CD4-positive, alpha-beta T cell treated with Interleukin-4 for 4 hours (primary cell): Measurements from ENCODE around the gene LYPD6.
"Not testable (repeated sequence)": the region's sequence is repeated elsewhere in the genome, so short reads cannot be mapped to it uniquely, and the experiment has no call there.

Source experiments
- DNase-seq: peaks from one replicate; pipeline ENCODE4 v3.0.0-alpha.2; 2020

LYPD6 gene, protein sequence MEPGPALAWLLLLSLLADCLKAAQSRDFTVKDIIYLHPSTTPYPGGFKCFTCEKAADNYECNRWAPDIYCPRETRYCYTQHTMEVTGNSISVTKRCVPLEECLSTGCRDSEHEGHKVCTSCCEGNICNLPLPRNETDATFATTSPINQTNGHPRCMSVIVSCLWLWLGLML

DNA sequence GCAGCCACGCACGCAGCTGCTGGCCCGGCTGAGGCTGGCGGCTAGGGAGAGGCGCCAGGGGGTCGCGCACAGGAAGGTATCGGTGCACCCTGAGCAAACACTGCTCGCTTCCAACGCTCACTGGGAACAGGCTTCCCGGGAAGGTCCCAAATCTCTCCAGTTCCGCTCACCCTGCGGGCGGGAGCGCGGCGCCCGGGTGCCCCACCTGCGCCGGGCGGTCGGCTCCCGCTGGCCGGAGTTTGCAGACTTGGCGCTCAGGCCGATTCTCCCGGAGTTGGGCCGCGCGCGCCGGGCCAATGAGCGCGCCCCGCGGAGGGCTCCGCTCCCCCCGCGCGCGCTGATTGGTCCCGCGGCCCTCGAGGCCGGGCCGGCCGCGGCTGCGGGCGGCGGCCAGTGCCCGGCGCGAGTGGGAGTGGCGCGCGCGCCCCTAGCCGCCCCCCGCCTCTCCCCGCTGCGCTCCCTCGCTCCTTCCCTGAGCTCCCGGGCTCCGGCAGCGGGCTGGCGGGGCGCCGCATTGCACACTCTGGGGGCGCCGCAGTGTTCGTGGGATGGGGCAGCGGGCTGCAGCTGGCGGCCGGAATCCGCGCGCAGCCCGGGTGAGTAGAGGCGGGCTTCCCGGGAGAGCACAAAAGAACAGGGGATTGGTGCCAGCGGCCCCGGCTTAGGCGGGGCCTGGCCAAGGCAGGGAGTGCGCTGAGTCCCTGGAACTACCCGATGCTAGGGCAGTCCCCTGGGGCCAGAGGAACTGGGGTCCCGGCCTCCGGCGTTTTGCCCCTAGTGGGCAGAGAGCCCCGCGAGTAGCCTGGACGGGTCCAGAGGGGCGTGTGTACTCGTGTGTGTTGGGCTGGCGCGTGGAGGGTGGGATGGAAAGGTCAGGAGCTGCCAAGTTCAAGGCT, at the start of gene LYPD6:
Gene LYPD6 (plus strand): TSS at position 461 of the 896 bp plus-strand sequence. CDS start 107,122 bp downstream, outside the sequence.
- DNase-seq, result no peak

DNA sequence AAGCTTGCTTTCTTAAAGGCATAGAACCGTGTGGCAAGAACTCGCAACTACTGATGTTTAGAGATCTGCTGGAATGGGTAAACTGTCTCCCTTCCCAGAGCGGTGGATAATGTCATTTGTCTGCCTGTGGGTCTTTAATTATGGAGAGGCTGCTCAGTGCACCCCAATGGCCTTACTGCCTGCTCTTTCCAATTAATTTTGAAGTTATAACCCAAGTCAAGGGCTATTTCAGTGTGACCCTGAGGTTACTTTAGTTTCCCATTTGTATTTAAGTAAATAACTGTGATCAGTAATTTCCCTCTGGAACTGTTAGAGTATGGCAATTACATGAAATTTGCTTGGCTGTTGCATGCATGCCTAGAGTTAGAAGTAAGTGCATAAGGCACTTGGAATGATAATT, 48.9 kb upstream of the LYPD6 start:
- no peak for DNase-seq

DNA sequence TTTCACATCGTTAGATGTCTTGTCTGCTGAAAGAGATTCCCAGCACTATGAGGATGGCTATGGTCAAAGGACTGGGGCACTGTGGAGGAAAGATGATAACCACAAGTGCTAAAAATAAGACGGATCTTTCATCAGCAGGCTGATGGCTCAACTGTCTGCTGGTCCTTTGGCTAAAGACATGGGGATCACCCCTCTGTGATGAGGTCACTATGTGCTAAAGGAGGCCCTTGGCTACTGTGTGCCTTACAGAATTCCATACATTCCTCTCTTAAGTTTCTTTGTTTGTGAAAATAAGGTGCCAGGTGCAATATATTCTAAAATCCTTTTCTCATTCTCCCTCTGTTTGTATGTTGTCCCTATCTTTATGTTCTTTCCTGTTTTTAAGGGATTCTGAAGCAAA, 39.7 kb upstream of the LYPD6 start:
- DNase-seq, result no peak

DNA sequence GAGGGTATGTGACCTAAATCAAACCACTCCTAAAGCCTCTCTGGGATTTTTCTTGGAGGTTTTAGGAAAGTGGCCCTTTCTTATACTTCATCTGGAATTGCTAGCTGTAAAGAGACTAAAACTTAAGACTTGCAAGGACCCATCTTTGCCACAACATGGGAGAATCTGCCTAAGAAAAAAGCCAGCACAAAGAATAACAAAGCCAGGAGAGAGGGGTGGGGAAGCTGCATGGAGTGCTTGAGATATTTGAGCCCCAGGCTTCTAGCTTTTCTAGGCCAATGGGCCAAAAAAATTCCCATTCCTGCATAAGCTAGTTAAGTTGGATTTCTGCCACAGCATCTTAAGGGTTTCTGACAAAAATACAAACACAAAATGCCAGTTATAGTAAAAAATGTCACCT, 38.5 kb upstream of the LYPD6 start:
- no peak for DNase-seq

DNA sequence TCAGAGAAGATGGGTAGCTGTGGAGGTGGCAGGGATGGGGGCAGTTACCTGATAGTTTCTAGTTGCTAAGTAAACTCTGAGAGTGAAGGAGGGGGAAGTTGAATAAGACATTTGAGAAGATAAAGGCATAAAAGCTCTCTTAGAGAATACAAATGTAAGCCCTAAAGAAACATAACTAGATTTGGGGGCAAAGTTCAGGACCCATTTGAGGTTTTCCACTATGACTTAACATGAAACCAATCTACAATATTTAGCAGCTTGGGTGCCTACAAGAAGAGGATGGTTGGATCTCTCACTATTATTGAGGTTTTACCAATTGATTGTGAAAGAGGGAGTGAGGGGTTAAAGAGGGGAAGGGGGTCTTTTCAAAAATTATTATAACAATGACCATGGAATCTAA, 34.4 kb upstream of the LYPD6 start:
- no peak for DNase-seq

DNA sequence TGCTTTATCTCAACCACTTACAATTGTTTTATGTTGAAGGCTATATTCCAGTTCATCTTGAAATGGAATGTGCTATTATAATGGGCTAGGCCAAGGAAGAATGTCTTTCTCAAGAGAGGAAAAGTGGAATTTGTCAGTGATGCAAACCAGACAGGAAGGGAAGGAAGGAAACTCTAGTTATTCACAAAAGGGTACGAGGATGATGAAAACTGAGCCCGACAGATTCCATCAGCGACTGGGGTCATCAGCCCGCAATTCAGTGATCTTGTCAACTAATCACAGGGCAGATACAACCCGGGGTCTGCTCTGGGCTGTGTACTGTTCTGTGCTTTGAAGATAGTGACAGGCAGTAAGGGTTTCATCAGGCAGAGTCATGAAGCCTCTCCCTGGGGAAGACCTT, 23.4 kb upstream of the LYPD6 start:
- DNase-seq, result no peak

DNA sequence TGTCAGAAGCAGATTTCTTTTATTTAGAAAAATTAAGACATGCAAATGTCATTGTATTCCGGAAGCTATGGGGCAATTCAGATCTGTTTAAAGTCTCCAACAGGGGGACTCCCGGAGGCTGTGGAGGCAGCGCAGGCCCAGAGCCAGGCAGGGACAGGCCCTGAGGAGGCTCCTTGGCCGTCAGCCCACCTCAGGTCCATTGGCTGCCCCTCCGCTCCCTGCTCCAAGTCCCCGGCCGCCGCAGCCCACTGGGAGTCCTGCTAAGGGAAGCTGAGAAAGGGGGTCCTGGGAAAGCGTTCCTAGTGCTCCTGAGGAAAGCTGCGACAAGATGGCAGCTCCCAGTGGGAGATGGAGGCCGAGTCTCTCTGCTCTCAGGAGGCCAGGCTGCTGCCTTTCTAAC, 20.0 kb upstream of the LYPD6 start:
- DNase-seq, result no peak

DNA sequence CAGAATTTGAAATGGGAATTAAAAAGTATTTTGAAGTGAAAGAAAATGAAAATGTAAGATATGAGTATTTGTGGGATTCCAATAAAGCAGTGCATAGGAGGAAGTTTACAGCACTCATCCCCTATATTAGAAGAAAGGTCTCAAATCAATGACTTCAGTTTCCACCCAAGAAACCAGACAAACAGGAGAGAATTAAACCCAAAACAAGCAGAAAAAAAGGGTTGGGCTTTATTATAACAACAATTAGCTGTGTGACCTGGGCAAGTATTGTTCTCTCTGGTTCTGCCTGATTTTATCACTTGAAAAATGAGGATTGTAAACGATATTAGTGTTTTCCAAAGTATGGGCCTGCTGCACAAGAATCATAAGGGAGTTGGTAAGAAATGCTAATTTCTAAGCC, 18.3 kb upstream of the LYPD6 start:
- no peak for DNase-seq

DNA sequence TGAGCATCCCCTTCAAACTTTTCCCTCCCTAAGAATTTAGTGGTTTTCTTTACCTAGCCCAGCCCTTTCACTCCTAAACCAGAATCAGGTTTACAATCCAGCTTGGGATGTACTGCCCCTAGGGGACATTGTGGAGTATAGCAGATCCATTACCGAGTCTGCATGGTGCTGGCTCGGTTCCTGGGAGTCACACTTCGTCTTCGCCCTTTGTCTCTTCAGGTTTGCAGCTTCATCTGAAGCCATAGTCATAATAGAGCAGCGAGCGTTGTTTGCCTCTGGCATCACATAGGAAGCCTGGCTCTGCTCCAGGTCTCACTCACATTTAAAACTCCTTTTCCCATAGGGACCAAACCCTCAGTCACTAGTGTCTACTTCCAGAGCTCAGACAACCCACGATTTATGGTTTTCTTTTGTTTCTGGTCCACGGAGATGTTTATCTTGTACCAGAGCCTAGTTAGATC, 16.8 kb upstream of the LYPD6 start:
- no peak for DNase-seq

DNA sequence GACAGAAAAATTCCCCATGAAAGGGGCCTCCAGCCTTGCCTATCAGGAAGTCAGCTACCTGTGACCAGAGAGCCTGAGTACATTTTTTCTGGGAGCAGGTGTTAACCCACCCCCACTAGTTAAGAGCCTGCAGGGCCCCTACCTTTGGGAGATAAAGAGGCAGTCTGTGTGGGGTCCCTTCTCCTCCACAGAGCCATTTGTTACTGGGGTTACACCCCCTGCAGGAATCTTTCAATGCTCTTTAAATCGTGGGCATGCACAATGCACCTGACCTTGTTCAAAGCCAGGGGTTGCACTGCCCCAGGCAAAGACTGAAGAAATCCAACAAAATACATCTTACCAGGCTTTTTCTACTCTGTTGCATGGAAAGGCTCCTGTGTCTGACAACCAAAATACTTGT, 15.7 kb upstream of the LYPD6 start:
- no peak for DNase-seq

DNA sequence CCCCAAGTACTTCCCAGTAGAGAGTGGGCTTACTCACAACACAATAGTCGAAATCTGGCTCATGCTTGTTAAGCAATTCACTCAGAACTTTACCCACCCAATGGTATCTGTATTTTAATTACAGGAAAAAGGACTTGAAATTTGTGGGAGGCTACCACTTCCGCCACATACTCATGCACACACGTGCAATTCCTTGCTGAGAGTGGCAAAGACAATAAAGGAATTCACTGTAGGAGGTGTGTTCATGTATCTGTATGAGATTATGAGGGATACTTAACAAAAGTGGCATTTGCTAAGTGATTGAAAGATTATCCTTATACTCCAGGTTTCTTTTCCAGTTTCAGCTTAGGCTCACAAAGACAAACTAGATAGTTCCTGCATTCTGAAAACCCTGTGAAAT, 14.9 kb upstream of the LYPD6 start:
- DNase-seq, result no peak

DNA sequence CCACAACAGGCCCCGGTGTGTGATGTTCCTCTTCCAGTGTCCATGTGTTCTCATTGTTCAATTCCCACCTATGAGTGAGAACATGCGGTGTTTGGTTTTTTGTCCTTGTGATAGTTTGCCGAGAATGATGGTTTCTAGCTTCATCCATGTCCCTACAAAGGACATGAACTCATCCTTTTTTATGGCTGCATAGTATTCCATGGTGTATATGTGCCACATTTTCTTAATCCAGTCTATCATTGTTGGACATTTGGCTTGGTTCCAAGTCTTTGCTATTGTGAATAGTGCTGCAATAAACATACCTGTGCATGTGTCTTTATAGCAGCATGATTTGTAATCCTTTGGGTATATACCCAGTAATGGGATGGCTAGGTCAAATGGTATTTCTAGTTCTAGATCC, 11.8 kb upstream of the LYPD6 start:
- not testable (repeated sequence) for DNase-seq

DNA sequence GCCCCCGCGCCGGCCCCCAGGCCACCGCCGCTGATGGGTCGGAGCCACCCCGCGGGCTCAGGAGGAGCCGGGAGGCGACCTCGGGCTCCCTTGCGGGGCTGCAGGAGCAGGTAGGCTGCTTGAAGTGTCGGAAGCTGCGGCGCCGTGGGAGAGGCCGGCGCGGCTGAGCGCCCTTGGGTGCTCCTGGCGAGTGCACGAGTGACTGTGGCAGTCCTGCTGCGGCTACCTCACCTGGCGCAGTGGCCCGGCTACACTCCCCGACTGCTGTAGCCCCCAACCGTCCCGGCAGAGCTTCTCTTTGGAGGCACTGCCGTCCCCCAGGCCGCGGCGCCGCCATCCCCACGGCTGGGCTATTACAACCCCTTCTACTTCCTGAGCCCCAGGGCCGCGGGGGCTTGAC, 10.0 kb upstream of the LYPD6 start:
- no peak for DNase-seq

DNA sequence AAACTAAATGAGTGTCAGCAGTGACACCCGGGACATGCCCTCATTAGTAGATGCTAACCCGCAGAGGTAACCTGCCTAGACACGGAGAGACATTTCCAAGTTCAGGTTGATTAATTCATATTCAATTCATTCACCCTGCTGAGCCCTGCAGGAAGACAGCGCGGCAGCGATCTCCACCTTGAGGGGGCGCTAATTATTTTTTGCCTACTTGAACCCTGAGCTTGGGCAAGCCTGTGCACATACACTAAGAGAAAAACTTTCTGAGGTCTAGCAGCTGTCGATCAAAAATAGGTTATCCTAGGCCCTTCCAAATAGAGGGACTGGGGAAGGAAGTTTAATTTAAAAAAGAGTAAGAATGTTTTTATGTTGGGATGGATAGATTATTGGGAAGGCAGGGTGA, 1.3 kb upstream of the LYPD6 start:
- no peak for DNase-seq

DNA sequence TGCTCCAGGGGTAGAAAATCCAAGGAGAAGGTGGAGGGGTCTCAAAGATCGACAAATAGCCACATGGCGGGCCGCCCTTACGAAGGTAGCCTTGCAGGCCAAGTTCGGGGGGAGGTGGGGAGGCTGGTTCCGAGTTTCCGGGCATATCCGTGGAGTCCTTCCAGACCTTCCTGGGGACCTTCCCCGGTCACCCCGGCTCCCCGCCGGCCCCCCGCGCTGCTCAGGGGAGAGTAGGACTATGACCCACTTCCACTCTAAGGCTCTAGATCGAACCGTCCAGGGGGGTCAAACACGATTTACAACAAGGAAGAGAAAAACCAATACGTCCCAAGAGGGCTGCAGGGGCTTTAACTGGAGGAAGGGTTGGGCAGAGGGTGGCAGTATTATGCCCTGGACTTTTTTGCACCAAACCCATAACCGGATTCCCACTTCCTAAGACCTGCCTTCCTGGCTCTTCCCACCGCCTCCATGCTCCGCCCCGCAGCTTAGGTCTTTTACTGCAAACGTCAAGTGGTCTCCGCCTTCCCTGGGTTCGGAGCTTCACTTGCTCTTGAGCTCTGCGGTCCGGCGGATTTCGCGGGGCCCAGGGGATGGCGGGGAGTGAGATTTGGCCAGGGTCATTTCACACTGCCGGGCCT, 779 bp upstream of the LYPD6 start:
- DNase-seq, result no peak

DNA sequence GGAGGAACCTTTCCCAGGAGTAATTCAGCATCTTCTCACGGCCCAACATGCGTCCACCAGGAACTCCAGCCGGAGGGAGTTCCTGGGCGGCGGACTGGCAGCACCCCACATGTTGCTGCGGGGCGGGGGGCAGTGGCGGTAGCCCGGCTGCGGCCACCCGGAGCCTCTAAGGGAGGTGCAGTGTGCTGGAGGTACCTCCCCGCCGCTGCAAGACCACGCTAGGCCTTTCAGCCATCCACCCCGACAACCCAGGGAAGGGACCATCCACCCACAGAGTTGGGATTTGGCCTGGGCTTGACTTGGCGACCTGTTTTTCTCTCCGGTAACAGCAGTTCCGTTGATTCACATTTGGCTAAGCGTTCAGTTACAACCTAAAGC, 625 bp downstream of the LYPD6 start:
- no peak for DNase-seq

DNA sequence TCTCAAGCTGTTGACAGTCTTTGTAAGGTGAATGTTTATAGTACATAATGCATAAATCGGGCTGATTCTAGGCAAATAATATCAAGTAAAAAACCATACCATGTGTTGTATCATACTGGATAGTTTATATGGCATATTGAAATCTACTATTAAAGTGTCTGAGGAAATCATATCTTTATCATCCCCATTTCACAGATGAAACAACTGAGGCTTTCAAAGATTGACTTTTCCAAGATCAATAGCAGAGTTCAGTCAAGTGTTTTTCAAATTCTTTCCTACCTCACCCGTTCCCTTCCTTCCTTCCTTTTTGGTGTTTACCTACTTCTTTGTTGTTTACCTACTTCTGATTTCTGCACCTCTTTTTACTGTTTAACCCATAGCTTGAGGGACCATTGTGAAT, 2.0 kb downstream of the LYPD6 start:
- DNase-seq, result no peak

DNA sequence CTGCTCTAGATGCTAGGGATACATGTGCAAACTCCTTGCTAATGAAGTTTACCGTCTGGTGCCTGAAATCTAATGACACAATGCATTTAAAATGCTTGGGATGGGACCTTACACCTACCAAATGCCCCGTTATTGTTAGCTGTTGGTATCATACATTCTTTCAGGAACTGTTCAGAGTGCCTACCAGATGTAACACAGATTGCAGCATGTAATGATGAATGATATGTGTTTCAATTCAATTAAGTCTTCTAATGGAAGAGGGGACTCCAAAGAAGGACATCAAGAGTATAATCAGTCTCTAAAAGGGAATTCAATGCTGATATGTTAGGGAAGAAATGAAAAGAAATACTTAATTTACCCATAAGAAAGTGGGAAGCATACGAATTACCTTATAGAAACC, 3.2 kb downstream of the LYPD6 start:
- DNase-seq, result no peak

DNA sequence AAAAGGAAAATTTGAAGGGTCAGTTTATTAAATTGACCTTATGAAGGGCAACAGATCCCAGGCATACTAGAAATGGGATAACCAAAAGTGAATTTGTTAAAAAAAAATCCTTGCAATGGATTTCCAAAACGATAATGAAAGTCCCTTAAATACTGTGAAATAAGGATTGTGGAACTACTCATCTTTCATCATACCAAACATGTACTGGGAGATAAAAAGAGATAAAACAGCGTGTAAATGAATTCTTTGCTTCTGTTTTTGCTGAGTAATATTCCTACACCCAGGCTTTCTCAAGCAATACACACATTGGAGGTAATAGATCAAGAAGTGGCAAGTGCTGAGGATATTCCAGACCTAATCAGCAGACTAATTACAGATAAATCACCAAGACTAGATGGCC, 3.8 kb downstream of the LYPD6 start:
- no peak for DNase-seq

DNA sequence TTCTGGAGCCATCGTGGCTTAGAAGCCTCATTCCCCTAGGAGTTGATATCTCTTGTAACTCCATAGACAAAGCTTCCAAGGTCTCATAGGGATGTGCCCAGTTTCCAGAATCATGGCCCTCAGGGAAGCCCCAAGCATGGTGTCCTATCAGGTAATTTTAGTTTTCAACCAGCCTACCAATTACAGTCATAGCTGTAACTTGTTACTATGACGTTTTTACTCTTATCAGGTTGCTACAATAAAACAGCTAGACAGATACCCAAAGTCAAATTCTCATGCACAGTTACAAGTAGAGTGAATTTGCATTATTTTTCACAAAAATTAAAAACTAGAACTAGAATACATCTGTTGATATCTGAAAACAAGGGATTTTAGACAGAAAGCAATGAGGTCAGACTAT, 8.9 kb downstream of the LYPD6 start:
- DNase-seq, result no peak

DNA sequence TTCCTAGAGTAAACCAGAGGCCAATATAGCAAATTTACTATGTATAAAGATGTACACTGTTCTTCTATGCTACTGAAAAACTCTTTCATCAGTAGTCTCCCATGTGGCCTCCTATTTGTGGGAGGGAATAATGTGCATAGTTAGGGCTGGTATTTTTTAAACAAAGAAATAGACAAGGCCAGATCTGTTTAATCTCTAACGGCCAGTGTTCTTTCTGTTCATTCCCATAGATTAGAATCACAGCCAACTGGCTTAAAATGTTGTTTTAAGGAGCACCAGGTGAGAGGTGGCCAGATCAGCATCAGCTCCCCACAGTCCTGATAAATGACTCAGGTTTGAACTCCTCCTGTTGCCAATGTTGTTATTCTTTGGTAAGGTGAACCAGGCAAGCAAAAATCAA, 12.1 kb downstream of the LYPD6 start:
- DNase-seq, result no peak

DNA sequence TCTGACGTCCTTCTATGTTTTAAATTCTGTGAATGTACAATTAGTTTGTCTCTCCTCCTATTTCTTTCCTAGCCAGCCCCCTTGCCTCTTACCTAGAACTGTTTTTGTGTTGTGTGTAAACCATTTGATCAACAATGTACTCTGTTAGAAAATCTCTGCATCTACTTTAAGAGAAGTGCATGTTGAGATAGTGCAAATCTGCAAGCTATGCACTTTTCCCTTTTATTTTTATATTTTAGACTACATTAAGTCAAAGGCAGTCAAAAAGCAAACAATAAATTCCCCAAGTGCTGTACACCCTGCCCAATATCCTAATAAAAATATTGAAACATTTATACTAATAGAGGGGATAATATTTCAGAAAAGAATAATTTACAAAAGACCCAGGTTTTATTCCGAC, 13.7 kb downstream of the LYPD6 start:
- no peak for DNase-seq

DNA sequence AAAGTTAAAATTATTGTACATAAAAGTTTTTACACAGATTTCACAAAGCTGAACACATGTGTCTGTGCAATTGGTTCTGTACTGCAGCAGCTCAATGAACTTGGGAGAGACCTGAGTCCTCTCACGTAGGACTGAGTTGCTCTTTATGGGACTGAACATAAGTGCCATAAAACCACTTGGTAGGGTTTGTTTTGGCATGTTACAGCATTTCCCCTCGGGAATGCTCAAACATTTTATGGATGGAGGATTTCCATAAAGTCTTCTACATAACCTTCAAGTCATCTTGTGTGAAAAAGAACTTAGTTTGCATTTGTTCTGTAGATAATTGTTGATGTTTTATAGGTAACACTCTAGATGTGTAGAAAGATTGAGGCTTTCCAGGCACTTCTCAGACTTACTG, 15.9 kb downstream of the LYPD6 start:
- DNase-seq, result no peak

DNA sequence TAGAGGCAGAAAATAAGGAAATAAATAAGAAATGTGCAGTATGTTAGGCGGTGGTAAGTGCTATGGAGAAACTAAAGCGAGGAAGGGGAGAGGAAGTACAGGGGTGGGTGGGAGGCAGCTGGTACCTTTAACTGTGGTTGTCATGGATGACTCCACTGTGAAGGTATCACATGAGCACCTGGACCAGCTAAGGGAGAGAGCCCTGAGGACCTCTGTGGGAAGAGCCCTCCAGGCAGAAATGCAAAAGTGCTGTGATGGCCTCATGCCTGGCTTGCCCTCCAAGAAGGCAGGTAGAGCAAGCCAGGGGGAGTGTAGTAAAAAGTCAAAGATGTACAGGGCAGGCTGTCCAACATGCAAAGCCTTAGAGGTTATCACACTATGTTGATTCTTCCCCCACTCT, 17.9 kb downstream of the LYPD6 start:
- DNase-seq, result no peak
